Measurements from ENCODE around the gene EMCN.
A peak's percentile ranks its signal among the peaks of the same experiment; 100 is the strongest.

EMCN gene

DNA sequence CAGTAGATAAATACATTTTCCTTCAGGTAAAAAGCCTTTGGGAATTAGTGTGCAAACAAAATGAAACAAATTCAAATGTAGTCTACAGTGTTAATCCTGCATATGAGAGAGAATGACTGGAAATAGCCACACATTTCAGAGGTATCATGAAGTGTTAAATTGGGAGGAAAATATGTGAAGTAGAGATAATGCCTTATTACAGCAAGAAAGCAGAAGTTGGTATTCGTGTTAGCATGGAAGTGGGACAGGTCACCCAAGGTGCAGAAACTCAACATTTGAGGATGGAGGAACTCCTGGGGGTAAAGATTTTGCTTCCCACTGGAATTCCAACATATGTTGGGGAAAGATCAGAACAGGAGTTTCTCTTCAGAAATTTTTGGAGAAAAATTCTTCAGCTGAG lies 51.3 kb downstream of the EMCN start:
- H3K4me3 ChIP-seq: no peak overlapping the region
- no peaks in the 10 kb centered on the region for H3K4me1 ChIP-seq
- in situ Hi-C loops (cut with MboI; ENCODE audit: low sequenced_read_pairs): no loop called here
- no peaks in the 10 kb centered on the region for H3K36me3 ChIP-seq (replicated peaks)
- no peaks in the 10 kb centered on the region for H3K9me3 ChIP-seq
- H3K27me3 ChIP-seq (ENCODE audit: low read depth): no peaks in the 10 kb centered on the region
- no peak for DNase-seq (ENCODE audit: low spot score in 2 of 2)

DNA sequence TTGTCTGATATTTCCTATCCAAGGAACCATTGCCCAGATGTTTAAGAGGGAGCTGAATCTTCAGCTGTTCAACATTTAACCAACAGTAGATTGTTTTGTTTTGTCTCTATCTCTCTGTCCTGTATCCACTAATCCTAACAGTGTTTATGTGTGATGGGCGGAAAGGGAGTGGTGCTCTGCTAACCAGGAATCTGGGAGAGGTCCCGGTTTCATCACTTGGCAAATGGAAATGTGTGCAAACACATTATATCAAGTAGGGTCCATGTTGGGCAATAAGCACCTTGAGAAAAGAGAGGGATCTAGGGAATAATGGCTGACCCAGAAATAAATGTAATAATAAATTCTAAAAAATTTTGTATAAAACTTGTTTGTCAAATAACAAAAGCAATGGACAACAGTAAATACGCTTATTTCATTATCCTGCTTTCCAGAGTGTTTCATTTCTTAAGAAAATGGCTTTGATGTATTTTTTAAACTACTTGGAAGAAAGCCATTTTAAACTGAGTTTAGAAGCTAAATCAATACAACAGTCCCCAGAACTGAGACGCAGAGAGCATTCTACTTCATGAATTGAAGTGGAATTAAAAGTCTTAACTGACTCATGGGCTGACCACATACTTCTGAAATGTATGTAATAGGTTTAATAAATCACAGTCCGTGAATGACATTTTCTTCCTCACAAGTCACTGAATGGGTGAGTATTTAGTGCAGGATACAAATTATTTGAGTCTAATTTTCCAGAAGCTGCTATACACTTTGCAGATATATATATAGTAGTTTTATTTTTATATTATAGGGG lies 55.8 kb downstream of the EMCN start:
- Histone ChIP-seq H3K9me3 (no peaks in the 10 kb centered on the region), H3K36me3 (replicated peaks) (no peaks in the 10 kb centered on the region), H3K27me3 (ENCODE audit: low read depth) (no peaks in the 10 kb centered on the region), H3K4me1 (no peaks in the 10 kb centered on the region), H3K4me3 (no peak overlapping the region)
- in situ Hi-C loops (cut with MboI; ENCODE audit: low sequenced_read_pairs): no loop called here
- no peak for DNase-seq (ENCODE audit: low spot score in 2 of 2)

GRCh38 chr4:100450449-100450848 lies 67.4 kb downstream of the EMCN start:
- H3K36me3 ChIP-seq (replicated peaks): no peaks in the 10 kb centered on the region
- no peaks in the 10 kb centered on the region for H3K27me3 ChIP-seq (ENCODE audit: low read depth)
- no peaks in the 10 kb centered on the region for H3K4me1 ChIP-seq
- H3K9me3 ChIP-seq: no peaks in the 10 kb centered on the region
- no peak overlapping the region for H3K4me3 ChIP-seq
- no peak for DNase-seq (ENCODE audit: low spot score in 2 of 2)
- in situ Hi-C loops (cut with MboI; ENCODE audit: low sequenced_read_pairs): no loop called here

- H3K4me3 ChIP-seq: no peak overlapping the region
- in situ Hi-C loops (cut with MboI; ENCODE audit: low sequenced_read_pairs): no loop called here
These were observed 86.4 kb downstream of the EMCN start for GRCh38 chr4:100431416-100431815.

DNA sequence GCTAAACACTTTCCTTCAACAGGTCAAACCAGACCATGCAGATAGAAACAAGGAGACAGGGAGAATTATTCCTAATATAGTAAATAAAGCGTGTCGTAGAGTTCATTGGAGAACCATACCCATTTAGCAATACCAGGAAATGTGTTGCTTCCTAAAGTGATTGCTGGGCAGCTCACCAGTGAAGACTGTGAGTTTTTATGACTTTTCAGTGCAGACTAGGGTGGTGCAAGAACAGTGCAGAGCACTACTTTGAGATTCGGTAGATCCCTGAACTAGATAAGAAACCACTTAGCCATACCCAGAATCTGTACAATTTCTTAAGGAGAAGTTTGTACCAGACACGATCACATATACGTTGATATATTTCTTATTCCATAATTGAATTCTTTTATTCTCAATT lies 87.4 kb downstream of the EMCN start:
- in situ Hi-C loops (cut with MboI; ENCODE audit: low sequenced_read_pairs): no loop called here
- no peak for DNase-seq (ENCODE audit: low spot score in 2 of 2)
- Histone ChIP-seq H3K4me1 (no peaks in the 10 kb centered on the region), H3K4me3 (no peak overlapping the region), H3K36me3 (replicated peaks) (no peaks in the 10 kb centered on the region), H3K27me3 (ENCODE audit: low read depth) (no peaks in the 10 kb centered on the region), H3K9me3 (no peaks in the 10 kb centered on the region)

More at GRCh38 chr4:100431416-100431815, 86.4 kb downstream of the EMCN start:
- no peaks in the 10 kb centered on the region for H3K9me3 ChIP-seq
- no peaks in the 10 kb centered on the region for H3K27me3 ChIP-seq (ENCODE audit: low read depth)
- no peaks in the 10 kb centered on the region for H3K4me1 ChIP-seq
- no peaks in the 10 kb centered on the region for H3K36me3 ChIP-seq (replicated peaks)
- no peak for DNase-seq (ENCODE audit: low spot score in 2 of 2)

- Histone ChIP-seq H3K27me3 (ENCODE audit: low read depth) (no peaks in the 10 kb centered on the region), H3K4me1 (no peaks in the 10 kb centered on the region), H3K9me3 (no peaks in the 10 kb centered on the region), H3K36me3 (replicated peaks) (no peaks in the 10 kb centered on the region), H3K4me3 (no peak overlapping the region)
- DNase-seq (ENCODE audit: low spot score in 2 of 2): no peak
- in situ Hi-C loops (cut with MboI; ENCODE audit: low sequenced_read_pairs): no loop called here
These were observed 88.2 kb downstream of the EMCN start for GRCh38 chr4:100429616-100430015.

- no peak for DNase-seq (ENCODE audit: low spot score in 2 of 2)
- Histone ChIP-seq H3K36me3 (replicated peaks) (no peaks in the 10 kb centered on the region), H3K9me3 (no peaks in the 10 kb centered on the region), H3K27me3 (ENCODE audit: low read depth) (no peaks in the 10 kb centered on the region), H3K4me1 (no peaks in the 10 kb centered on the region), H3K4me3 (no peak overlapping the region)
- in situ Hi-C loops (cut with MboI; ENCODE audit: low sequenced_read_pairs): no loop called here
These were observed 89.8 kb downstream of the EMCN start for GRCh38 chr4:100428051-100428450.

DNA sequence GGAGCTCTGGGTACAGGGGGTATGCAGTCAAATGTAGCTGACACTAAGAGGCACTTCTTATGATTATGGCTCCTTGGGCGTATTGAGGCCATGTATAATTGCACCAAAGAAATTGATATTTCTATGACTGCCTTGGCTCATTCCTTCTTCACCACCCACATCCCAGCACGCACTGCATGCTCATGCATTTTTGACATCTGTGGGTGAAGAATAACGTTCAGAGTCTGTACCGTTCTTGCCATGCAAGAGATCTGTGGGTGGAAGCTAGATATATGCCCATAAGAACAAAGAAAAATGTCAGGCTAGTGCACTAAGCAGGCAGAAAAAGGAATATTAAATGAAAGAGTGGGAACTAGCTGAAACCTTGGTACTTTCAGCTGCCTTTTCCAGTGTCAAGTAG lies 93.4 kb downstream of the EMCN start:
- Histone ChIP-seq H3K36me3 (replicated peaks) (no peaks in the 10 kb centered on the region), H3K4me3 (no peak overlapping the region), H3K9me3 (no peaks in the 10 kb centered on the region), H3K27me3 (ENCODE audit: low read depth) (no peaks in the 10 kb centered on the region), H3K4me1 (no peaks in the 10 kb centered on the region)
- in situ Hi-C loops (cut with MboI; ENCODE audit: low sequenced_read_pairs): no loop called here
- DNase-seq (ENCODE audit: low spot score in 2 of 2): no peak

GRCh38 chr4:100422894-100423293 lies 94.9 kb downstream of the EMCN start:
- no peaks in the 10 kb centered on the region for H3K9me3 ChIP-seq
- in situ Hi-C loops (cut with MboI; ENCODE audit: low sequenced_read_pairs): no loop called here
- no peaks in the 10 kb centered on the region for H3K36me3 ChIP-seq (replicated peaks)
- no peaks in the 10 kb centered on the region for H3K4me1 ChIP-seq
- DNase-seq (ENCODE audit: low spot score in 2 of 2): no peak
- no peak overlapping the region for H3K4me3 ChIP-seq
- H3K27me3 ChIP-seq (ENCODE audit: low read depth): no peaks in the 10 kb centered on the region

GRCh38 chr4:100421361-100421978 lies 96.4 kb downstream of the EMCN start:
- DNase-seq (ENCODE audit: low spot score in 2 of 2): peak in 1 of 2 experiments; percentile 25
- Histone ChIP-seq H3K4me3 (no peak overlapping the region), H3K27me3 (ENCODE audit: low read depth) (no peaks in the 10 kb centered on the region), H3K36me3 (replicated peaks) (no peaks in the 10 kb centered on the region), H3K9me3 (no peaks in the 10 kb centered on the region), H3K4me1 (no peaks in the 10 kb centered on the region)
- in situ Hi-C loops (cut with MboI; ENCODE audit: low sequenced_read_pairs): no loop called here

- DNase-seq (ENCODE audit: low spot score in 2 of 2): no peak
- H3K9me3 ChIP-seq: no peaks in the 10 kb centered on the region
- H3K4me1 ChIP-seq: no peaks in the 10 kb centered on the region
- H3K4me3 ChIP-seq: no peak overlapping the region
- in situ Hi-C loops (cut with MboI; ENCODE audit: low sequenced_read_pairs): no loop called here
- H3K36me3 ChIP-seq (replicated peaks): no peaks in the 10 kb centered on the region
- no peaks in the 10 kb centered on the region for H3K27me3 ChIP-seq (ENCODE audit: low read depth)
These were observed 97.3 kb downstream of the EMCN start for GRCh38 chr4:100420571-100420970.

DNA sequence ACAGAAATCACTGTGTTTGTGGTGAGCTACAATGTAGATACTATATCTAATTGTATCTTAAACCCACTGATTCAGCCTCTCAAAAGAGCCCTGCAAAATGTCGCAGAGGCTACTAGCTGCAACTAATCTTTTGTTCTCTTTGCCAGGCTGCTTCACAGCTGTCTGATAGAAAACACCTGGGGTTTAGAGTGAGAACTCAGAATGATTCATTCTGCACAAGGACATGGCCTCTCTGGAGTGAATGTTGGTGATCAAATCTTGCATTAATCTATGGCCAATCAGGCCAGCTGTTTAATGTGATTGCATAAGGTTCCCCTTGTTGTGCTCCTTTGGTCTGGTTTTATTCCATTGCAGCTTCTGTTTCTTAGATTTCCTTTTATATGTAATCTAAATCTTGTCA lies 100.3 kb downstream of the EMCN start:
- no peaks in the 10 kb centered on the region for H3K4me1 ChIP-seq
- no peaks in the 10 kb centered on the region for H3K9me3 ChIP-seq
- in situ Hi-C loops (cut with MboI; ENCODE audit: low sequenced_read_pairs): no loop called here

DNA sequence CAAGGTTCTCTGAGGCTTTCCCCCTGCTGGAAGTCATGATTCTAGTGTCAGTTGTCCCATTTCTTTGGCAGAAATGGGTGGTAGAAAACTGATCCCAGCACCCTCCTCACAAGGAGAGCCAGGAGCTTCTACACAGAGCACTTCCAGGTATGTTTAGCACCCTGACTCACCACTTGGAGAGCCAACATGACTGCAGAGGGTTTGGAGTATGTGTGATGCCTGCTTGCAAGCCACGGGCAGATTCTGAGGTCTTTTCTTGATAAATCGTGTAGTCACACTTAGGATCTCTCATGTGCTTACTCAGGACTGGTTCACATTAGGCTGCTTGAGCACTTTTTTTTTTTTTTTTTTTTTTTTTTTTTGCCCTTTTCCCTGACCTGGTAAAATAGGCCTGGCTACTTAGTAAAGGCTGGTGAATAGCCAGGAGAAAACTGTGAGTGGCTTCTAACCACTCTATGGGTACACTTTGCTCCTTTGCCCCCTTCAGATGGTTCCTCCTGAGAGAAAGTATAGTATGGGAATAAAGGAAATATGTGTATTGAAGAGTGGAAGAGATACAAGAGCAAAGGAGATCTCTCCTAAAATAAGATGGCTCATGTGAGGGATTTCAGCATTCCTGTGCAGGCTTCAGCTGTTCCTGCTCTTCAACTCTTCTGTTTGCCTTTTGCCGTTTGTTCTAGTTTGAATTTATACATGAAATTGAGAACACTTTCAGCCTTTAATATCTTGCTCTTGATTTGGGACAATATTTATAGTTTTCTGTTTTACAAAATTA lies 103.6 kb downstream of the EMCN start:
- no peak for DNase-seq (ENCODE audit: low spot score in 2 of 2)
- Histone ChIP-seq H3K36me3 (replicated peaks) (no peaks in the 10 kb centered on the region), H3K9me3 (no peaks in the 10 kb centered on the region), H3K4me1 (no peaks in the 10 kb centered on the region), H3K27me3 (ENCODE audit: low read depth) (no peaks in the 10 kb centered on the region), H3K4me3 (no peak overlapping the region)
- in situ Hi-C loops (cut with MboI; ENCODE audit: low sequenced_read_pairs): no loop called here

More for the DNA sequence above, 100.3 kb downstream of the EMCN start:
- Histone ChIP-seq H3K36me3 (replicated peaks) (no peaks in the 10 kb centered on the region), H3K4me3 (no peak overlapping the region), H3K27me3 (ENCODE audit: low read depth) (no peaks in the 10 kb centered on the region)
- DNase-seq (ENCODE audit: low spot score in 2 of 2): no peak

GRCh38 chr4:100391863-100392262 lies 126.0 kb downstream of the EMCN start:
- Histone ChIP-seq H3K27me3 (ENCODE audit: low read depth) (no peaks in the 10 kb centered on the region), H3K4me1 (no peaks in the 10 kb centered on the region), H3K36me3 (replicated peaks) (no peaks in the 10 kb centered on the region), H3K4me3 (no peak overlapping the region), H3K9me3 (no peaks in the 10 kb centered on the region)
- DNase-seq (ENCODE audit: low spot score in 2 of 2): no peak
- in situ Hi-C loops (cut with MboI; ENCODE audit: low sequenced_read_pairs): no loop called here

Data from HAP-1 (cell line).